ENCODE data around the gene SERPINI1. TPM values are rescaled to one million over a fixed set of nuclear protein-coding genes. Genes with fewer than 3 reads are reported as not detected.
A peak's percentile ranks its signal among the peaks of the same experiment; 100 is the strongest.

Gene SERPINI1, protein sequence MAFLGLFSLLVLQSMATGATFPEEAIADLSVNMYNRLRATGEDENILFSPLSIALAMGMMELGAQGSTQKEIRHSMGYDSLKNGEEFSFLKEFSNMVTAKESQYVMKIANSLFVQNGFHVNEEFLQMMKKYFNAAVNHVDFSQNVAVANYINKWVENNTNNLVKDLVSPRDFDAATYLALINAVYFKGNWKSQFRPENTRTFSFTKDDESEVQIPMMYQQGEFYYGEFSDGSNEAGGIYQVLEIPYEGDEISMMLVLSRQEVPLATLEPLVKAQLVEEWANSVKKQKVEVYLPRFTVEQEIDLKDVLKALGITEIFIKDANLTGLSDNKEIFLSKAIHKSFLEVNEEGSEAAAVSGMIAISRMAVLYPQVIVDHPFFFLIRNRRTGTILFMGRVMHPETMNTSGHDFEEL
- total RNA-seq (1 to 10 TPM; 1.3 to 4.1 (median 3.5) TPM), polyA plus RNA-seq (1 to 10 TPM; 5.9 to 6.8 TPM), total RNA-seq (1.9 reads per million, percentile 8 among the genes with 10 or more reads in this experiment)

DNA sequence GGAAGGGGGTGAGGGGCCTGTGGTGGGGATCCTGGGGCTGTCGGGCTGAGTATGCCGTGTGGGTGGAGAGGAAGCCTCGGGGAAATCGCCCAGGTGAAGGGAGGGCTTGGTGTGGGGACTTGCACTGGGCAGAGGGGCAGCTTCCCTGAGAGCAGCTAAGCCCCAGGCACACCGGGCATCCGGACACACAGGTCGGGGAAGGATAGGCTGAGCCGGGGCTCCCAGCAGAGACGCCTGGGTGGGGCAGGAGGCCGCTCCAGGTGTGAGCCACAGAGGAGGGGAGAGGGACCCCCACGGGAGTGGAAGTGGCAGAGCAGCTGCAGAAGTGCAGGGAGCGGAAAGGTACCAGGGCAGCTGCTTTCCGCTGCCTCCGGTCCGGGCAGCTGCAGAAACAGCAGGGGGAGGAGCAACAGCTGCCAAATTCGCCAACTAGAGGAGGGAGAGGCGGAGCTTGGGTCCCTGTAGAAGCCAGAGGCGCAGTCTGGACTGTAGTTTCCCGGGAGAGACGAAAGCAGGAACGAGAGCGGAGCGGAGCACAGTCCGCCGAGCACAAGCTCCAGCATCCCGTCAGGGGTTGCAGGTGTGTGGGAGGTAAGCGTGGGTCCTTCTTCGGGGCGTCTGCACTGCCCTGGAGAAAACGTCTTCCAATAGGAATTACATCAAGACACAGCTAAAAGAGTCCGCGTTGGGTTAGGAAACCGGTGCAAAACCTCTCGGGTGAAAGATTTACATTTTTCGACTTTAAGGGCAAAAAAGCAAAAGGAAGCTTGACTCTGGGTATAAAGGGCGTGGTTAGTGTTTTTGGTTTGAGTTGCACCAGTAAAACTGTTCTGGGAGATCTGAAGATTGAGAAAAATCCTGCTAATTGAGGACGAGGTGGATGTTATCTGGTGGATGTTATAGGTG, at the start of gene SERPINI1:
TSS of gene SERPINI1 (plus strand) at position 489 of the 906 bp plus-strand sequence. CDS start 53,408 bp downstream, outside the sequence.
- no peaks in the 10 kb centered on the region for H3K9me3 Mint-ChIP-seq
- no peaks in the 10 kb centered on the region for H3K27me3 Mint-ChIP-seq
- H3K27ac ChIP-seq (ENCODE audit: low read depth, low read length) = peak within 1 kb of the TSS; percentile 78
- ChIA-PET POLR2A (interaction anchor here (0.5 to 1.8 kb wide), 5 partner anchors 12 to 35 kb away, joined by 3 read pairs; no protein-coding TSS in a partner anchor), CTCF (interaction anchor here (0.6 kb wide), 1 partner anchor 11 kb away, joined by 7 read pairs; no protein-coding TSS in a partner anchor)
- peaks cover 18 to 24% of the 10 kb centered on the region in 2 donors for H3K4me1 ChIP-seq (ENCODE audit: control insufficient read depth in 2 of 2, insufficient read depth in 2 of 2, low read length in 2 of 2)
- H3K4me3 Mint-ChIP-seq = peak within 1 kb of the TSS in 1 of 10 donors; percentile 51
- peaks cover 0 to 11% (median 0%) of the 10 kb centered on the region in 5 donors for H3K36me3 Mint-ChIP-seq
- peaks cover 6 to 29% (median 15%) of the 10 kb centered on the region in 7 donors for H3K4me1 Mint-ChIP-seq
- H3K4me3 ChIP-seq (ENCODE audit: low read length) = peak within 1 kb of the TSS; percentile 90
- DNase-seq (peak in 3 of 9 donors; percentile 55 to 73 (median 67)), ATAC-seq (peak; percentile 55)
- intact Hi-C loops (cut with micrococcal nuclease) = loop anchor here (1.0 to 10.0 kb wide), 5 partner anchors 15 to 359 kb away; partner anchors contain the start of genes GOLIM4 (in 1 of the 2) and ZBBX (in 1 of the 2)
- H3K27me3 ChIP-seq (ENCODE audit: control insufficient read depth in 2 of 2, insufficient read depth in 2 of 2, low read length in 2 of 2) = no peaks in the 10 kb centered on the region
- peaks cover 0 to 4% (median 0%) of the 10 kb centered on the region in 3 experiments for H3K36me3 ChIP-seq (ENCODE audit: control insufficient read depth in 2 of 3, insufficient read depth in 3 of 3, low read length in 3 of 3)
- peak within 1 kb of the TSS in 1 of 9 donors; percentile 29 for H3K27ac Mint-ChIP-seq
- no peaks in the 10 kb centered on the region for H3K9me3 ChIP-seq (ENCODE audit: control insufficient read depth in 2 of 3, low read length in 3 of 3)

DNA sequence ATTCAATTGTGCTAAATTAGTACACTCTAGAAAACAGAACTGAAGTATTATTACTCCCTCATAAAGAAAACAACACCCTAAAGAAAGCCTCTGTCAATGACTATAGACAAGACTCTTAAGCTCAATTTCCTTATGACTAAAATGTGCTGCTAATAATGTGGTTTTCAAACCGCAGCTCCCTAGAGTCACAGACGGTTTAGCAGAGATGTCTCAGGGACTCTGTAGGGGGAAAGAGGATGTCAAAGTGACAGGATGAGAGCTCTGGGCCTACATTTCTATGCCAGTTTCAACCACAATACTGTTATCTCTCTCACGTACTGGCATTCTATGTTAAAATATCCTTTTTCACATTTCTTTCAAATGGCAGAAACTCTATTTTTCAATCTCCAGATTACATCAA, 44.2 kb upstream of the SERPINI1 start:
- Mint-ChIP-seq H3K9me3 (no peaks in the 10 kb centered on the region), H3K27ac (peak overlapping the region; percentile 49 to 86 (median 77)), H3K27me3 (no peaks in the 10 kb centered on the region), H3K36me3 (peaks cover 9 to 37% (median 15%) of the 10 kb centered on the region in 5 donors), H3K4me3 (peak overlapping the region in 3 of 10 donors; percentile 4 to 33 (median 30)), H3K4me1 (peaks cover 14 to 40% (median 28%) of the 10 kb centered on the region in 7 donors)
- peak; percentile 78 for ATAC-seq
- peaks cover 4 to 45% (median 20%) of the 10 kb centered on the region in 3 experiments for H3K36me3 ChIP-seq (ENCODE audit: control insufficient read depth in 2 of 3, insufficient read depth in 3 of 3, low read length in 3 of 3)
- H3K27ac ChIP-seq (ENCODE audit: low read depth, low read length) = peak overlapping the region; percentile 50
- DNase-seq = peak in 7 of 9 donors; percentile 2 to 27 (median 23)
- intact Hi-C loops (cut with micrococcal nuclease) = loop anchor here in 1 of 2 donors (1.0 kb wide), 1 partner anchor 43 kb away; the partner anchor contains the start of gene PDCD10
- POLR2A ChIA-PET = interaction anchor here (0.7 kb wide), 1 partner anchor 17 kb away, joined by 3 read pairs; no protein-coding TSS in a partner anchor
- CTCF ChIA-PET = no interaction called here
- H3K27me3 ChIP-seq (ENCODE audit: control insufficient read depth in 2 of 2, insufficient read depth in 2 of 2, low read length in 2 of 2) = no peaks in the 10 kb centered on the region
- H3K9me3 ChIP-seq (ENCODE audit: control insufficient read depth in 2 of 3, low read length in 3 of 3) = no peaks in the 10 kb centered on the region
- H3K4me1 ChIP-seq (ENCODE audit: control insufficient read depth in 2 of 2, insufficient read depth in 2 of 2, low read length in 2 of 2) = peaks cover 9 to 14% of the 10 kb centered on the region in 2 donors
- no peak overlapping the region for H3K4me3 ChIP-seq (ENCODE audit: low read length)

- Mint-ChIP-seq H3K36me3 (peaks cover 6 to 35% (median 19%) of the 10 kb centered on the region in 5 donors), H3K4me3 (no peak overlapping the region), H3K9me3 (no peaks in the 10 kb centered on the region), H3K4me1 (peaks cover 17 to 44% (median 36%) of the 10 kb centered on the region in 7 donors), H3K27me3 (no peaks in the 10 kb centered on the region), H3K27ac (peak overlapping the region in 7 of 9 donors; percentile 32 to 69 (median 63))
- intact Hi-C loops (cut with micrococcal nuclease) = no loop called here
- ATAC-seq = no peak
- Histone ChIP-seq H3K9me3 (ENCODE audit: control insufficient read depth in 2 of 3, low read length in 3 of 3) (no peaks in the 10 kb centered on the region), H3K4me1 (ENCODE audit: control insufficient read depth in 2 of 2, insufficient read depth in 2 of 2, low read length in 2 of 2) (peaks cover 9 to 14% of the 10 kb centered on the region in 2 donors), H3K4me3 (ENCODE audit: low read length) (no peak overlapping the region), H3K27ac (ENCODE audit: low read depth, low read length) (no peak overlapping the region), H3K27me3 (ENCODE audit: control insufficient read depth in 2 of 2, insufficient read depth in 2 of 2, low read length in 2 of 2) (no peaks in the 10 kb centered on the region), H3K36me3 (ENCODE audit: control insufficient read depth in 2 of 3, insufficient read depth in 3 of 3, low read length in 3 of 3) (peaks cover 4 to 51% (median 26%) of the 10 kb centered on the region in 3 experiments)
- ChIA-PET POLR2A (no interaction called here), CTCF (interaction anchor here (2.1 kb wide), 1 partner anchor 9 kb away, joined by 17 read pairs; no protein-coding TSS in a partner anchor)
- DNase-seq = no peak
Observed at GRCh38 chr3:167694121-167694520, 41.4 kb upstream of the SERPINI1 start.

GRCh38 chr3:167700046-167700445, 35.5 kb upstream of the SERPINI1 start:
- Histone ChIP-seq H3K27ac (ENCODE audit: low read depth, low read length) (no peak overlapping the region), H3K4me1 (ENCODE audit: control insufficient read depth in 2 of 2, insufficient read depth in 2 of 2, low read length in 2 of 2) (no peaks in the 10 kb centered on the region), H3K36me3 (ENCODE audit: control insufficient read depth in 2 of 3, insufficient read depth in 3 of 3, low read length in 3 of 3) (peaks cover 0 to 21% (median 18%) of the 10 kb centered on the region in 3 experiments), H3K27me3 (ENCODE audit: control insufficient read depth in 2 of 2, insufficient read depth in 2 of 2, low read length in 2 of 2) (no peaks in the 10 kb centered on the region), H3K9me3 (ENCODE audit: control insufficient read depth in 2 of 3, low read length in 3 of 3) (no peaks in the 10 kb centered on the region), H3K4me3 (ENCODE audit: low read length) (no peak overlapping the region)
- ChIA-PET POLR2A (interaction anchor here (1.2 kb wide), 1 partner anchor 35 kb away, joined by 3 read pairs; the partner anchor contains the start of genes PDCD10 and SERPINI1), CTCF (no interaction called here)
- peak overlapping the region in 5 of 9 donors; percentile 2 to 65 (median 37) for H3K27ac Mint-ChIP-seq
- H3K9me3 Mint-ChIP-seq = no peaks in the 10 kb centered on the region
- no peaks in the 10 kb centered on the region for H3K27me3 Mint-ChIP-seq
- H3K4me1 Mint-ChIP-seq = peaks cover 3 to 35% (median 18%) of the 10 kb centered on the region in 7 donors
- H3K36me3 Mint-ChIP-seq = peaks cover 4 to 34% (median 17%) of the 10 kb centered on the region in 5 donors
- intact Hi-C loops (cut with micrococcal nuclease) = no loop called here
- no peak overlapping the region for H3K4me3 Mint-ChIP-seq
- DNase-seq (no peak), ATAC-seq (no peak)

- intact Hi-C loops (cut with micrococcal nuclease) = no loop called here
- no peak overlapping the region for H3K4me3 Mint-ChIP-seq
- peak overlapping the region in 1 of 9 donors; percentile 2 for H3K27ac Mint-ChIP-seq
- DNase-seq = no peak
- CTCF ChIA-PET = no interaction called here
- peaks cover 5 to 37% (median 21%) of the 10 kb centered on the region in 7 donors for H3K4me1 Mint-ChIP-seq
- Histone ChIP-seq H3K9me3 (ENCODE audit: control insufficient read depth in 2 of 3, low read length in 3 of 3) (no peaks in the 10 kb centered on the region), H3K27me3 (ENCODE audit: control insufficient read depth in 2 of 2, insufficient read depth in 2 of 2, low read length in 2 of 2) (no peaks in the 10 kb centered on the region), H3K36me3 (ENCODE audit: control insufficient read depth in 2 of 3, insufficient read depth in 3 of 3, low read length in 3 of 3) (peaks cover 0 to 14% (median 10%) of the 10 kb centered on the region in 3 experiments), H3K4me1 (ENCODE audit: control insufficient read depth in 2 of 2, insufficient read depth in 2 of 2, low read length in 2 of 2) (no peaks in the 10 kb centered on the region), H3K27ac (ENCODE audit: low read depth, low read length) (no peak overlapping the region), H3K4me3 (ENCODE audit: low read length) (no peak overlapping the region)
- no peaks in the 10 kb centered on the region for H3K27me3 Mint-ChIP-seq
- ATAC-seq = no peak
- no peaks in the 10 kb centered on the region for H3K9me3 Mint-ChIP-seq
- POLR2A ChIA-PET = interaction anchor here (1.2 kb wide), 1 partner anchor 34 kb away, joined by 3 read pairs; the partner anchor contains the start of genes PDCD10 and SERPINI1
- peaks cover 4 to 27% (median 18%) of the 10 kb centered on the region in 5 donors for H3K36me3 Mint-ChIP-seq
Observed at GRCh38 chr3:167700926-167701325, 34.6 kb upstream of the SERPINI1 start.
